Kidney (tissue), 14 donors: ENCODE measurements around the gene NUP62. TPM values are rescaled to one million over a fixed set of nuclear protein-coding genes. Genes with fewer than 3 reads are reported as not detected.
A peak's percentile ranks its signal among the peaks of the same experiment; 100 is the strongest.

Experiments
- DNase-seq, 5 donors: peaks; one replicate each; pipeline ENCODE4 v3.0.0-alpha.2; 2013 to 2020
- FAIRE-seq: peaks from 2 replicates; lab custom pipeline; 2012; peaks lifted over from hg19 to GRCh38; lab: Jason Lieb, UNC
- H3K27ac ChIP-seq, 2 donors: one replicate each; pipeline ENCODE4 v1.7.0; 2013; ENCODE audit warnings: low read depth in 2 of 2, low read length in 2 of 2, inconsistent platforms in 1 of 2
- H3K27me3 ChIP-seq: one replicate; pipeline ENCODE4 v1.7.1; 2013; ENCODE audit warnings: low read length, inconsistent platforms; ENCODE audit not compliant: control insufficient read depth, insufficient read depth
- H3K36me3 ChIP-seq, 3 donors: one replicate each; pipeline versions ENCODE4 v1.7.0 to v1.7.1; 2013; ENCODE audit warnings: low read length in 3 of 3, control low read depth in 1 of 3, inconsistent platforms in 1 of 3; ENCODE audit not compliant: insufficient read depth in 3 of 3, control insufficient read depth in 2 of 3
- H3K4me1 ChIP-seq, 3 donors: one replicate each; pipeline versions ENCODE4 v1.7.0 to v1.7.1; 2013; ENCODE audit warnings: low read length in 3 of 3, inconsistent platforms in 1 of 3, low read depth in 1 of 3; ENCODE audit not compliant: control insufficient read depth in 2 of 3, insufficient read depth in 2 of 3
- H3K4me3 ChIP-seq, 3 donors: one replicate each; pipeline versions ENCODE4 v1.7.0 to v1.8.1; 2013; ENCODE audit warnings: low read length in 3 of 3, control low read depth in 1 of 3, inconsistent platforms in 1 of 3
- H3K9ac ChIP-seq, 3 donors: one replicate each; pipeline versions ENCODE4 v1.7.0 to v1.7.1; 2013; ENCODE audit warnings: low read length in 3 of 3, control low read depth in 1 of 3, inconsistent platforms in 1 of 3
- H3K9me3 ChIP-seq, 3 donors: one replicate each; pipeline versions ENCODE4 v1.7.0 to v1.7.1; 2013; ENCODE audit warnings: low read length in 3 of 3, control low read depth in 1 of 3, inconsistent platforms in 1 of 3; ENCODE audit not compliant: control insufficient read depth in 2 of 3, insufficient read depth in 1 of 3
- CTCF ChIP-seq: IDR thresholded peaks from 3 replicates; pipeline ENCODE4 v1.5.1; 2012; ENCODE audit warnings: mild to moderate bottlenecking, moderate library complexity, borderline replicate concordance; ENCODE audit not compliant: insufficient read depth; ENCODE audit errors: extremely low read depth
- intact Hi-C: fragments of 100-400 bp; cut with DNase I; formaldehyde crosslinking; loops from one replicate; pipeline ENCODE4 v1.11.1; 2022
- polyA plus RNA-seq: library from polyadenylated mRNA; stranded (reverse); fragments of 350-450 nt; fragmentation: Illumina TruSeq; extraction: RNeasy Lipid Tissue Mini Kit (QIAGEN cat#74804); gene quantifications from one replicate; pipeline ENCODE4 v1.2.3, GENCODE V29; 2014; ENCODE audit warnings: low read depth, low replicate concordance; ENCODE audit not compliant: insufficient read depth
- total RNA-seq: library from RNA; stranded (reverse); fragmentation: NEBNext Ultra II Directional; extraction: Animal tissue kit (Norgen Biotek cat#: 25700); gene quantifications from one replicate; pipeline ENCODE4 v1.2.1, GENCODE V29; 2021
- donor health status: control.
- donor health status: control.
- donor health status: control.
- donor health status: control.
- donor health status: control.
- donor health status: DM: yes; HTN: yes; CAD: no.
- donor health status: Normal renal cell carcinoma (clear cell type).

NUP62 gene
- total and polyA plus RNA-seq, 2 donors from 2014 or later: 17.1 to 39.0 TPM

DNA sequence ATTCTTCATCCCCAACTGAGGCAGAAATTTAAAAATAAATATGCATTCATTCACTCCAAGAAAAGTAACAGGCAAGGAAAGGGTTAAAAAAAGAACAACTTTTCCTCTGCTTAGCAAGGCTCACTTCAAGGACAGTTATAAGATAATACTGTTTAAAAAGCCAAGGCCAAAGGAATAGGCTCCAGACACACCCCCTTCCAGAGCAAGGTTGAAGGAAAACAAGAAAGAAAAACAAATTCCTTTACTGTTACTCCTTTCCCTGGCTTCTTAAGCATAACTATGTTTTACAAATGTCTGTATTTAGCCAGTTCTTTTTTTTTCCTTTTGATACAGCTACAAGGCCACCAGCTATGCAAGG is 23.2 kb upstream of the NUP62 start:
- Histone ChIP-seq H3K9me3 (no peaks in the 10 kb centered on the region), H3K27ac (no peak overlapping the region), H3K4me1 (no peaks in the 10 kb centered on the region), H3K4me3 (no peak overlapping the region), H3K9ac (no peak overlapping the region), H3K36me3 (no peaks in the 10 kb centered on the region), H3K27me3 (no peaks in the 10 kb centered on the region)
- intact Hi-C loops: no loop called here
- DNase-seq (peak in 2 of 5 donors; percentile 30 to 58), FAIRE-seq (no peak)
- TF ChIP-seq CTCF: no peak

GRCh38 chr19:49951806-49952478 is 22.6 kb upstream of the NUP62 start:
- TF ChIP-seq CTCF: no peak
- H3K4me1 ChIP-seq: no peaks in the 10 kb centered on the region
- DNase-seq: peak in 1 of 5 donors; percentile 53
- H3K9ac ChIP-seq: no peak overlapping the region
- no peaks in the 10 kb centered on the region for H3K9me3 ChIP-seq
- H3K27me3 ChIP-seq: no peaks in the 10 kb centered on the region
- no peak for FAIRE-seq
- H3K4me3 ChIP-seq: no peak overlapping the region
- H3K27ac ChIP-seq: no peak overlapping the region
- intact Hi-C loops: no loop called here
- H3K36me3 ChIP-seq: no peaks in the 10 kb centered on the region

DNA sequence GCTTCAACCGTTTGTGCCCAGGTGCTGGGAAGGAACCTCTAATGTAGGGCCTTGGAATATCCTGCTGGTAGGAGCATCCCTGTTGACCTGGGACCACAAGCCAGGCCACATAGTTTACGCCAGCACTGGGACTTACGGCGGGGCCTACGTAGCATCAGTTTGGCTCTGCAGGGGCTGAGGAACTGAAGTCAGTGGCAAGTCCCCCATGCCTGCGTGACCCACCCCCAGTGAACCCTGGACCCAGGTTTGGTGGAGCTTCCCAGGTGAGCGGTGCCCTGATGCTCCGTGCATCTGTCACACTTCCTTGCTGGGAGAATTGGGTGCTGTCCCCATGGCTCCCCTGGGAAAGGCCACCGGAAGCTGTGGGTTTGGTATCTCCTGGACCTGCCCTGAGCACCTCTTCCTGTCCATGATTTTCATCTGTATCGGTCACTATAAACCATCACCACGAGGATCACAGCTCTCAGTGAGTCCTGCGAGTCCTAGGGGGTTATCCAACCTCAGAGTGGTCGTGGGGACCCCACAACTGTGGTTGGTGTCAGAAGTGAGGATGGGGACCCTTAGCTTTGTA is 21.7 kb upstream of the NUP62 start:
- Histone ChIP-seq H3K27ac (no peak overlapping the region), H3K9me3 (no peaks in the 10 kb centered on the region), H3K9ac (no peak overlapping the region), H3K27me3 (no peaks in the 10 kb centered on the region), H3K4me3 (no peak overlapping the region), H3K36me3 (no peaks in the 10 kb centered on the region), H3K4me1 (no peaks in the 10 kb centered on the region)
- TF ChIP-seq CTCF: no peak
- DNase-seq (peak in 1 of 5 donors; percentile 49), FAIRE-seq (no peak)
- intact Hi-C loops: no loop called here

- intact Hi-C loops: no loop called here
- Histone ChIP-seq H3K4me3 (no peak overlapping the region), H3K27me3 (no peaks in the 10 kb centered on the region), H3K9ac (no peak overlapping the region), H3K27ac (no peak overlapping the region), H3K9me3 (no peaks in the 10 kb centered on the region), H3K36me3 (no peaks in the 10 kb centered on the region), H3K4me1 (no peaks in the 10 kb centered on the region)
- TF ChIP-seq CTCF: no peak
- peak in 1 of 5 donors; percentile 12 for DNase-seq
- FAIRE-seq: no peak
Observed at GRCh38 chr19:49950590-49950948, 21.3 kb upstream of the NUP62 start.
